ENCODE results near the gene IRAG1.
A peak's percentile ranks its signal among the peaks of the same experiment; 100 is the strongest.

IRAG1 gene, protein sequence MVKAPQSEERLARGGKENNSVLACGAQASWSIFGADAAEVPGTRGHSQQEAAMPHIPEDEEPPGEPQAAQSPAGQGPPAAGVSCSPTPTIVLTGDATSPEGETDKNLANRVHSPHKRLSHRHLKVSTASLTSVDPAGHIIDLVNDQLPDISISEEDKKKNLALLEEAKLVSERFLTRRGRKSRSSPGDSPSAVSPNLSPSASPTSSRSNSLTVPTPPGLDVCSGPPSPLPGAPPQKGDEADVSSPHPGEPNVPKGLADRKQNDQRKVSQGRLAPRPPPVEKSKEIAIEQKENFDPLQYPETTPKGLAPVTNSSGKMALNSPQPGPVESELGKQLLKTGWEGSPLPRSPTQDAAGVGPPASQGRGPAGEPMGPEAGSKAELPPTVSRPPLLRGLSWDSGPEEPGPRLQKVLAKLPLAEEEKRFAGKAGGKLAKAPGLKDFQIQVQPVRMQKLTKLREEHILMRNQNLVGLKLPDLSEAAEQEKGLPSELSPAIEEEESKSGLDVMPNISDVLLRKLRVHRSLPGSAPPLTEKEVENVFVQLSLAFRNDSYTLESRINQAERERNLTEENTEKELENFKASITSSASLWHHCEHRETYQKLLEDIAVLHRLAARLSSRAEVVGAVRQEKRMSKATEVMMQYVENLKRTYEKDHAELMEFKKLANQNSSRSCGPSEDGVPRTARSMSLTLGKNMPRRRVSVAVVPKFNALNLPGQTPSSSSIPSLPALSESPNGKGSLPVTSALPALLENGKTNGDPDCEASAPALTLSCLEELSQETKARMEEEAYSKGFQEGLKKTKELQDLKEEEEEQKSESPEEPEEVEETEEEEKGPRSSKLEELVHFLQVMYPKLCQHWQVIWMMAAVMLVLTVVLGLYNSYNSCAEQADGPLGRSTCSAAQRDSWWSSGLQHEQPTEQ

GRCh38 chr11:10693509-10694081 is at the start of gene IRAG1:
Gene IRAG1 (minus strand): TSS chr11:10693755. CDS start chr11:10693602, 153 bp downstream.
- DNase-seq (ENCODE audit: low read depth) = no peak

DNA sequence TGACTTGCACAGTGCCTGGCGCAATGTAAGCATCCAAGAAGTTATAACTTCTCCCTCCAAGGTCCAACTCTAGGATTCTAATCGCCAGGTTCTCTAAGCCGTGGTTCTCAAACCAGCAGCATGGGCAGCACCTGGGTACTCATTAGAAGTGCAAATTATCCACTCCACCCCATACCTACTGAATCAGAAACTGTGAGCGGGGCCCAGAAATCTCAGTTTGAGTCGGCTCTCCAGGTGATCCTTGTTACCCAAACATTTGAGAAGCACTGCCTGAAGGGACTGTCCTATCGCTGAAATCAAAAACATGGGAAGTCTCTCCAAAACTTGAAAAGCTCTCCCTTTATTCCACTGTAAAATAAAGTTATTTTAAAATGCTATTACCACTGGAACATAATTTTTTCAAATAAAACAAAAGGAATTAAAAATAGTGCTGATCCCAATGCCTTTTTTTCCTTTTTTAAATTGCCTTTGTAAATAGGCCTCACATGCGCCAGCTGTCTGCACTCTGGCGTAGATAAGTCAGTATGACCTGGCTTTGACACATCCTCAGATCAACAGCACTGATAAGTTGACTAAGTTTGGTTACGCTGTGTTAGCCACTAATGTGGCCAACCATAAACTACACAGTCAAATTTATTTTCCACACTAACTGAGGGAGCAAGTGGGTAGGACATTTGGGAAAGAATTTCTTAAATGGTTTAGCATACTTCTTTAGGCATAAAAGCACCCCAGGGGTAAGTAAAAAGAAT is 49.1 kb upstream of the IRAG1 start:
- DNase-seq (ENCODE audit: low read depth) = peak; percentile 17

DNA sequence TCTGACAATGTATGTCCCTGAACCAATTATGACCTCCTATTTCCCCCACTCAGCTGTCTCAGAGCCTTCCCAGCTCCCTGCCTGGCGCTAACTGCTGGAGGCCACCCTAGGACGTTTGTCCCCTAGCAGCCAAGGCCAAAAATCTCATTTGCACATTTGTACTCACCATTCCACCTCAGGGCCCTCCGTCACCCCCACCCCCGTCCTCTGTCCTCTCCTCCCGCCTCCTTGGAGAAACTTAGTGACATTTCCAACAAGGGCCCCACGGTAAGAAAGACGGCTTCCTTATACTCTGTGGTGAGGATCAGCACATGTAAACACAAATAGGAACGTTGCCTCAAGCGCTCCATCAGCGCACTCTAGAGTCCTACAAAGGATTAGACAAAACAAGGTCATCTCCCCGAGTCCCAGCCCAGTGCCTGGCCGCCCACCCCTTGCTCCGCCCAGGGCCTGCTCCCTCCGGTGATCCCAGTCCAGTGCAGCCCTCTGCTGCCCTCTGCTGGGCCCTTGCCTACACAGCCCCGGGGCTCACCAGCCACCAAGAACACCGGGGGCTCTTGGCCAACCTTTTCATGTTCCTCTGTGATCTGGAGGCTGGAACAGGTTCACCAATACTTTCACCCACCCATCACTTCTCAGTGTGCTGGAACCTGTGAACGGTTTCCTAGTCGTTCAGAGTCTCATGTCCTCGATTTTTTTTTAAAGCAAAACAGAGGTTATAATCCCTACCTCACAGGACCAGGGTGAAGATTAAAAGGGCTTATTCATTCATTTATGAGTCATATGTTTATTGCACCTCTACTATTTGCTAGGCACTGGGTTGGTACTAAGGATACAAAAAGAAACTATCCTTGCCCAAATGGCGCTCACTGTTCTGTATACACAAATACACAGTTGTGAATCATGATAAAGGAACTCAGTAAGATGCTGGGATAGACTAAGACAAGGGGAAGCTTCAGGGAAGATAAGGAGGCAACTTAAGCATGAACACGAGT is 42.2 kb upstream of the IRAG1 start:
- peak; percentile 77 for DNase-seq (ENCODE audit: low read depth)

- DNase-seq (ENCODE audit: low read depth) = no peak
These were observed 37.6 kb upstream of the IRAG1 start for GRCh38 chr11:10731064-10731680.

DNA sequence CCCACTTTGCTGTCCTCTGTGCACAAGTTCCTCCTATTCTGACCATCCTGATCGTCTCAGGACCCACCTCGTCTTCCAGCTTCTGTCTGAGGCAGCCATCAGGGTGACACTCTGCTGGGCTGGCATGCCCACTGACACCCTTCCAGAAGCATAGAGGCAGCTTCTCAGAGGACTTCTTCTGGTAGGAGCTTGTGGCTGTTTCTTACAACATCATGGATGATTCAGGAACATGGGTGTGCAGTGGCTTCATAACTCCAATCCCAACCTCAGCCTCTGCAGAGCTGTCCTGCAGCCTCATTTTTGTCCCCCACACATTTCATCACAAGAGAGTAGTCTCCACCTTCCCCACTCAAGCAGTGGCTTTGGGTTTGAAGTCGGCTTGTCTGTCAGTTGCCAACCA is 36.6 kb upstream of the IRAG1 start:
- no peak for DNase-seq (ENCODE audit: low read depth)

DNA sequence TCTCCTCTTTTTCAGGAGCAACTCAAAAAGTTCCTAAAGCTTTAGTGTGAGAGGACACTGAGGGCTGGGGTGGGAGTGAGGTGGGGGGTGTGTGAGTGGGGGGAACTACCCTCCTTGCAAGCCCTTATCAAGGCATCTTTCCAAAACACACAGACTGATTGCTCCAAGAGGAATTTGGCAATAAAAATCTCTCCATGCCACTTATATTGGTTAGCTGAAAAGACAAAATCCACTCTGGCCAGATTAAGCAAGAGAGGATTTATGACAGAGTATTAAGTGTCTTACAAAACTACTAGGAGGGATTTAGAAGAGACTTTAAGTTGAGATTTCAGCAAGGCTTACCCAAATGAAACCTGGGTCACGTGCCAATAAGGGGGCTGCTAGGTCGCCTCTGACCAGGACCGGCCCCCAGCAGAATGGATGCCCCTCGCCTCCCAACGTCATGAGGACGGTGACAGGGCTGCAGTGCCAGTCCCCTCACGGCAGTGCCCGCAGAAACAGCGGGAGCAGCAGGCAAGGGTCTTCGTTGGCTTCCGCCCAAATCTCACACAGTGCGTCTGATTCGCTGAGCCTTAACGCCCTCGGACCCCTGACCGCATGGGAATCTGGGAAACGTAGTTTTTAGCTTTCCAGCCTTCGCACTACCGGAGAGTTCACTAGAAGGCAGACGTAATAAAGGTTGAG is 35.4 kb upstream of the IRAG1 start:
- no peak for DNase-seq (ENCODE audit: low read depth)

GRCh38 chr11:10728154-10728553 is 34.6 kb upstream of the IRAG1 start:
- no peak for DNase-seq (ENCODE audit: low read depth)

DNA sequence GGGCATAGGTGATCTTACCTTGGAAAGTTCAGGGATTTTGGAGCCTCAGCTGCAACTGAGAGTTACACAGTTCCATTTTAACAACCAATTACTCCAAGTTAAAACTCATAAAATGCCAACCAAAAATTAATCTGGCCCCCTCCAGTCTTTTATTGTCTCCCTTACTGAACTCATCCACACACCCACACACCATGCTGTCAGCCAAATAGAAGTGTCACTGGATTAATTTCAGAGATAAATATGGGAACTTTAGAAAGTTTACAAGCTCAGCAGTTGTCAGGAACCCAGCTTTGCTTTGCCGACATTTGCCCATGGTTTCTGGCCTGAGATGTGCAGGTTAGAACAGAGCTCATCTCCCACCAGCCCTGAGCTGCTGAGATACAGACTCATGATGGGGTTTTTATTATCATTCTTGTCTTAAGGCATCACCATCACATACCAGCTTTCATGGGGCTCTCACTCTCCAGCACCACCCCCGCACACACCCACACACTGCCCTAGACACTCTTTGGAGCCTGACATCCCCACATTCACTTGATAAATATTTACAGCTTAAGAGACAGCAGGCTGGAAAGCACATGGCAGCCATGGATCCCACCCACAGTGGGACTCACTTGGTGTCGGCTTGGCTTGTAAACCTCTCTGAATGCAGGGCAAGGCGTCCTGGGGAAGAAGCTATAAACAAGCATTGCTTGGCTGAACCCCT is 33.7 kb upstream of the IRAG1 start:
- DNase-seq (ENCODE audit: low read depth) = no peak

DNA sequence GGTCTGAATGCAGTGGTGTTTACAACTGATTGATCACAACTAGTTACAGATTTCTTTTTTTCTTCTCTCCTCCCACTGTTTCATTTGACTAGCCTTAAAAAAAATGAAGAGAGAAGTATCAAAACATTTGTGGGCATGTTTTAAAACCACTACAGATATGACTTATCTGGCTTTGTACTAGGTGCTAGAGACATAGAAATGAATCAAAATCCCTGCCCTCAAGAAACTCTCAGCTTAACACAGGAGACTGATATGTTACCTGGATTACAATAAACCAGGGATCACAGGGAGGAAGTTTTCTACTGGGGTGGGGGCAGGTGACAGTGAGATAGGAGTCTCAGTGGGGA is 32.3 kb upstream of the IRAG1 start:
- DNase-seq (ENCODE audit: low read depth) = no peak

DNA sequence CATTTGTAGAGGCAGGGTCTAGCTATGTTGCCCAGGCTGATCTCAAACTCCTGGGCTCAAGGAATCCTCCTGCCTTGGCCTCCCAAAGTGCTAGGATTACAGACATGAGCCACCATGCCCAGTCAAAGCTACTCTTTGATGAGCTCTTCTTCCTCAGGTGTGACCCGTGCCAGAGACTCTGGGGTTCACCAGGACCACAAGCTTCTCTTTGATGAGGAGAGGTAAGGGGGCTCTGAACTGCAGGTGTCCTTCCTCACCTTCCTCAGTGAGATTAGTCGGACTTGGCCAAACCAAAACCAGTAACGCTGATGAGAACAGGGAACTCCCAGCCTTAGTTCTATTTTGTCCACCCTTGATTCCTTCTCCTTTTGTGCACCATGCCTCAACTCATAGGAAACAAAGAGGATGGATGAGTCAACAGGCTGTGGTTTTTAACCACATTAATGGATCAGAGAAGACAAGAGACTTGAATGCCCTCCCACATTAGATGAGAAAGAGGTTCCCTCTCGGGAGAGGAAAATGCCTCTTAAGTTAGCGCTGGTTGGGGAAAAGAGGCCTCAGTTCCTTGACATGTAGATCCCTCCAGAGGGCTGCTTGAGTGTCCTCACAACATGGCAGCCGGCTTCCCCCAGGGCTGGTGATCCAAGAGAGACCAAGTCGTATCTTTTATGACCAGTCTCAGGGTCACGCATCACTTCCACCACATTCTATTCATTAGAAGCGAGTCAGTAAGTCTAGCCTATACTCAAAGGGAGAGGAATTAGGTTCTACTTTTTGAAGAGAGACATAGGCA is 31.8 kb upstream of the IRAG1 start:
- no peak for DNase-seq (ENCODE audit: low read depth)

- no peak for DNase-seq (ENCODE audit: low read depth)
These were observed 28.8 kb upstream of the IRAG1 start for GRCh38 chr11:10722307-10722706.

- no peak for DNase-seq (ENCODE audit: low read depth)
These were observed 27.4 kb upstream of the IRAG1 start for GRCh38 chr11:10720881-10721376.

GRCh38 chr11:10719616-10720015 is 26.1 kb upstream of the IRAG1 start:
- DNase-seq (ENCODE audit: low read depth) = no peak

GRCh38 chr11:10716543-10717259 is 23.1 kb upstream of the IRAG1 start:
- DNase-seq (ENCODE audit: low read depth) = no peak

GRCh38 chr11:10716122-10716521 is 22.6 kb upstream of the IRAG1 start:
- no peak for DNase-seq (ENCODE audit: low read depth)

DNA sequence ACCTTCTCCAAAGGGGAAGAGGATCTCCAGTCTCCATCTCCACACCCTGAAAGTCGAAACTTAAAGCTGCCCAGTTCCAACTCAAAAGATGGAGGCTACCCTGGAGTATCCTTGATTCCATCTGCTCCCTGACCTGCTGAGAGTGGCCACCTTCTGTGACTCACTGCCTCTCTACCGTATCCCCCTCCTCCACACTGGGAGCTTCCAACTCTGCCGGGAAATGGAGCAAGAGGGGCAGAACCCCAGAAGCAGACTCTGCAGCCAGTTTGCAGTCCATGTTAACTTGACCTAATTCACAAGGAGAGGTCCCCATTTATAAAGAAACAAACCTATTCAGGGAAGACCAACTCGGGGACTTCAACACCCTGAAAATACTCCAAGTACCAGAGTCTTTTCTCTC is 22.0 kb upstream of the IRAG1 start:
- DNase-seq (ENCODE audit: low read depth) = no peak

DNA sequence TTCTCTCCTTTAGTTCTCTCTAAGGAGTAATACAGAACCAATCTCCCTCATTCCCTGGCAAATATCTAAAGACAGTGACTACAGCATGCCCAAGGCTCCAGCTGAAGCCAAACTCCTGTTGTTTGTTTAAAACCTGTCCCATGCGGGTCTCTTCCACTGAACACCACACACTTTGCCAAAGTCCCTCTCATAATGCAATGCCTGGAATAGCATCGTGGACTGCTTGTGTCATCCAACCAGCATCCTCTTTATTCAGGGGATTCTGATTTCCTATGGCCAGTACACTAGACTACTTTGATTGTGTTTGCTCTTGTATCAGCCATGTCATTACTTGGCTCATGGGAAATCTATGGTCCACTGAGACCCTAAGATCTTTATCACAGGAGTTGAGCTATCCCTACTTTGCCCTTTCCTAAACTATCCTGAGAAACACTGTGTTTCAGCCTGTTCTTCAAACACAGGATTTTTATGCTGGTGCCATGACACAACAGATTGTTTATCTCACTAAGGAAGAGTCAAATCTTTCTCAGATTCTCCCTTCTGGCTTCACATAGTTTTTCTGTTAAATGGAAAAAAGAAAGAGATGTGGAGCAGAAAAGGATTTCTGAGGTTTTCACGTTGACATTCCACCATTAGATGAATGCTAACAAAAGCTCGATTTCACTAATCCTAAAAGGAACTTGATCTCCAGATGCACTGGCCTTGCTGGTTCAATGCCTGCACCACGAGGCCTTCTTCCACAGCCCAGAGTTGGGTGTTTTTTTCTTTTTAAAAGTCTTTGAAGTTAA is 15.9 kb upstream of the IRAG1 start:
- no peak for DNase-seq (ENCODE audit: low read depth)

Measured in stimulated activated CD4-positive, alpha-beta T cell treated with anti-CD3 and anti-CD28 coated beads, Interleukin-2, amount 100 ng/mL, for 4 hours (primary cell).